Kidney (tissue), 14 donors: Measurements from ENCODE around the gene NEIL3. TPM values are rescaled to one million over a fixed set of nuclear protein-coding genes. Genes with fewer than 3 reads are reported as not detected.

Source experiments
- DNase-seq, 5 donors: peaks; one replicate each; pipeline ENCODE4 v3.0.0-alpha.2; 2013 to 2020
- FAIRE-seq: peaks from 2 replicates; lab custom pipeline; 2012; peaks lifted over from hg19 to GRCh38; lab: Jason Lieb, UNC
- H3K27ac ChIP-seq, 2 donors: one replicate each; pipeline ENCODE4 v1.7.0; 2013; ENCODE audit warnings: low read depth in 2 of 2, low read length in 2 of 2, inconsistent platforms in 1 of 2
- H3K27me3 ChIP-seq: one replicate; pipeline ENCODE4 v1.7.1; 2013; ENCODE audit warnings: low read length, inconsistent platforms; ENCODE audit not compliant: control insufficient read depth, insufficient read depth
- H3K36me3 ChIP-seq, 3 donors: one replicate each; pipeline versions ENCODE4 v1.7.0 to v1.7.1; 2013; ENCODE audit warnings: low read length in 3 of 3, control low read depth in 1 of 3, inconsistent platforms in 1 of 3; ENCODE audit not compliant: insufficient read depth in 3 of 3, control insufficient read depth in 2 of 3
- H3K4me1 ChIP-seq, 3 donors: one replicate each; pipeline versions ENCODE4 v1.7.0 to v1.7.1; 2013; ENCODE audit warnings: low read length in 3 of 3, inconsistent platforms in 1 of 3, low read depth in 1 of 3; ENCODE audit not compliant: control insufficient read depth in 2 of 3, insufficient read depth in 2 of 3
- H3K4me3 ChIP-seq, 3 donors: one replicate each; pipeline versions ENCODE4 v1.7.0 to v1.8.1; 2013; ENCODE audit warnings: low read length in 3 of 3, control low read depth in 1 of 3, inconsistent platforms in 1 of 3
- H3K9ac ChIP-seq, 3 donors: one replicate each; pipeline versions ENCODE4 v1.7.0 to v1.7.1; 2013; ENCODE audit warnings: low read length in 3 of 3, control low read depth in 1 of 3, inconsistent platforms in 1 of 3
- H3K9me3 ChIP-seq, 3 donors: one replicate each; pipeline versions ENCODE4 v1.7.0 to v1.7.1; 2013; ENCODE audit warnings: low read length in 3 of 3, control low read depth in 1 of 3, inconsistent platforms in 1 of 3; ENCODE audit not compliant: control insufficient read depth in 2 of 3, insufficient read depth in 1 of 3
- intact Hi-C: fragments of 100-400 bp; cut with DNase I; formaldehyde crosslinking; loops from one replicate; pipeline ENCODE4 v1.11.1; 2022
- polyA plus RNA-seq: library from polyadenylated mRNA; stranded (reverse); fragments of 350-450 nt; fragmentation: Illumina TruSeq; extraction: RNeasy Lipid Tissue Mini Kit (QIAGEN cat#74804); gene quantifications from one replicate; pipeline ENCODE4 v1.2.3, GENCODE V29; 2014; ENCODE audit warnings: low read depth, low replicate concordance; ENCODE audit not compliant: insufficient read depth
- total RNA-seq: library from RNA; stranded (reverse); fragmentation: NEBNext Ultra II Directional; extraction: Animal tissue kit (Norgen Biotek cat#: 25700); gene quantifications from one replicate; pipeline ENCODE4 v1.2.1, GENCODE V29; 2021
- TF ChIP-seq, protein P1 (sequence below): IDR thresholded peaks from 3 replicates; pipeline ENCODE4 v1.5.1; 2012; ENCODE audit warnings: mild to moderate bottlenecking, moderate library complexity, borderline replicate concordance; ENCODE audit not compliant: insufficient read depth; ENCODE audit errors: extremely low read depth
- donor health status: control.
- donor health status: control.
- donor health status: control.
- donor health status: control.
- donor health status: control.
- donor health status: DM: yes; HTN: yes; CAD: no.
- donor health status: Normal renal cell carcinoma (clear cell type).

Gene NEIL3
- total and polyA plus RNA-seq, 2 donors from 2014 or later, result 0.35 TPM; not detected in 1

GRCh38 chr4:177376024-177376423 lies 66.3 kb downstream of the NEIL3 start:
- Histone ChIP-seq H3K4me3 (no peak overlapping the region), H3K9ac (no peak overlapping the region), H3K27me3 (no peaks in the 10 kb centered on the region), H3K27ac (no peak overlapping the region), H3K4me1 (no peaks in the 10 kb centered on the region), H3K9me3 (no peaks in the 10 kb centered on the region), H3K36me3 (no peaks in the 10 kb centered on the region)
- DNase-seq (no peak), FAIRE-seq (no peak)
- intact Hi-C loops, result no loop called here
- TF ChIP-seq, protein P1, sequence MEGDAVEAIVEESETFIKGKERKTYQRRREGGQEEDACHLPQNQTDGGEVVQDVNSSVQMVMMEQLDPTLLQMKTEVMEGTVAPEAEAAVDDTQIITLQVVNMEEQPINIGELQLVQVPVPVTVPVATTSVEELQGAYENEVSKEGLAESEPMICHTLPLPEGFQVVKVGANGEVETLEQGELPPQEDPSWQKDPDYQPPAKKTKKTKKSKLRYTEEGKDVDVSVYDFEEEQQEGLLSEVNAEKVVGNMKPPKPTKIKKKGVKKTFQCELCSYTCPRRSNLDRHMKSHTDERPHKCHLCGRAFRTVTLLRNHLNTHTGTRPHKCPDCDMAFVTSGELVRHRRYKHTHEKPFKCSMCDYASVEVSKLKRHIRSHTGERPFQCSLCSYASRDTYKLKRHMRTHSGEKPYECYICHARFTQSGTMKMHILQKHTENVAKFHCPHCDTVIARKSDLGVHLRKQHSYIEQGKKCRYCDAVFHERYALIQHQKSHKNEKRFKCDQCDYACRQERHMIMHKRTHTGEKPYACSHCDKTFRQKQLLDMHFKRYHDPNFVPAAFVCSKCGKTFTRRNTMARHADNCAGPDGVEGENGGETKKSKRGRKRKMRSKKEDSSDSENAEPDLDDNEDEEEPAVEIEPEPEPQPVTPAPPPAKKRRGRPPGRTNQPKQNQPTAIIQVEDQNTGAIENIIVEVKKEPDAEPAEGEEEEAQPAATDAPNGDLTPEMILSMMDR, result no peak

GRCh38 chr4:177380730-177381287 lies 71.1 kb downstream of the NEIL3 start:
- H3K9me3 ChIP-seq, result no peaks in the 10 kb centered on the region
- TF ChIP-seq, protein P1, result no peak
- H3K4me3 ChIP-seq, result no peak overlapping the region
- FAIRE-seq (no peak), DNase-seq (peak in 1 of 5 donors; percentile 71)
- no peaks in the 10 kb centered on the region for H3K27me3 ChIP-seq
- H3K27ac ChIP-seq, result no peak overlapping the region
- no peak overlapping the region for H3K9ac ChIP-seq
- H3K36me3 ChIP-seq, result no peaks in the 10 kb centered on the region
- no peaks in the 10 kb centered on the region for H3K4me1 ChIP-seq
- intact Hi-C loops, result no loop called here

- intact Hi-C loops, result no loop called here
- no peaks in the 10 kb centered on the region for H3K36me3 ChIP-seq
- no peak overlapping the region for H3K4me3 ChIP-seq
- H3K9ac ChIP-seq, result no peak overlapping the region
- TF ChIP-seq, protein P1, result no peak
- H3K27ac ChIP-seq, result no peak overlapping the region
- no peaks in the 10 kb centered on the region for H3K4me1 ChIP-seq
- DNase-seq, result no peak
- no peaks in the 10 kb centered on the region for H3K27me3 ChIP-seq
- FAIRE-seq, result no peak
- H3K9me3 ChIP-seq, result no peaks in the 10 kb centered on the region
Measured at GRCh38 chr4:177381762-177382310, 72.2 kb downstream of the NEIL3 start.

GRCh38 chr4:177384856-177385397 lies 75.3 kb downstream of the NEIL3 start:
- TF ChIP-seq, protein P1, result no peak
- intact Hi-C loops, result no loop called here

More at GRCh38 chr4:177384856-177385397, 75.3 kb downstream of the NEIL3 start:
- H3K9me3 ChIP-seq, result no peaks in the 10 kb centered on the region
- H3K36me3 ChIP-seq, result no peaks in the 10 kb centered on the region
- DNase-seq (no peak), FAIRE-seq (peak; percentile 56)
- no peaks in the 10 kb centered on the region for H3K27me3 ChIP-seq
- no peak overlapping the region for H3K4me3 ChIP-seq
- H3K27ac ChIP-seq, result no peak overlapping the region
- H3K4me1 ChIP-seq, result no peaks in the 10 kb centered on the region
- no peak overlapping the region for H3K9ac ChIP-seq
